SK-N-SH (cell line): Measurements from ENCODE around the gene RABIF. TPM values are rescaled to one million over a fixed set of nuclear protein-coding genes. Genes with fewer than 3 reads are reported as not detected.

Experiments used
- CTCF ChIA-PET: fragments of 300-600, 350-600 bp; formaldehyde crosslinking; extraction: SDS; loops from one replicate; lab custom pipeline; 2021; lab: Yijun Ruan, JAX
- POLR2A ChIA-PET: fragments of 350-600 bp; sonication (Branson Sonifier 250); formaldehyde crosslinking; extraction: SDS; loops from one replicate; lab custom pipeline; 2020; ENCODE audit warnings: antibody characterized with exemption, inconsistent platforms; lab: Yijun Ruan, JAX
- DNase-seq: peaks from one replicate; pipeline ENCODE4 v3.0.0; 2012
- H2AFZ ChIP-seq: fragments of 200-600 bp; sonication (generic); 2 replicates; pipeline ENCODE4 v1.8.1; 2016; ENCODE audit warnings: antibody characterized with exemption, mild to moderate bottlenecking, low read depth
- H3F3A ChIP-seq: fragments of 200-600 bp; sonication (generic); replicated peaks from 2 replicates; pipeline ENCODE3; 2016; ENCODE audit warnings: antibody characterized with exemption, mild to moderate bottlenecking; ENCODE audit not compliant: insufficient read depth
- H3K27ac ChIP-seq, 2 experiments: fragments of 200-500 bp in 1 of 2; fragments of 200-600 bp in 1 of 2; sonication (Bioruptor generic) in 1 of 2; sonication (generic), shearing (Covaris generic) in 1 of 2; 2 replicates each; pipeline versions ENCODE4 v1.5.1 to v1.6.1; 2014 to 2016; ENCODE audit warnings: low read depth in 2 of 2, inconsistent platforms in 1 of 2, low read length in 1 of 2, mild to moderate bottlenecking in 1 of 2, mixed read lengths in 1 of 2
- H3K27me3 ChIP-seq: fragments of 200-600 bp; sonication (generic), shearing (Covaris generic); 2 replicates; pipeline ENCODE4 v1.6.1; 2016; ENCODE audit warnings: mixed run types; ENCODE audit not compliant: insufficient read depth
- H3K36me3 ChIP-seq, 2 experiments: fragments of 200-500 bp in 1 of 2; fragments of 200-600 bp in 1 of 2; sonication (Bioruptor generic) in 1 of 2; sonication (generic) in 1 of 2; replicated peaks in 1 of 2; 2 replicates each; pipeline versions ENCODE3 to v1.5.1; 2014 to 2016; ENCODE audit warnings: low read length in 1 of 2, mild to moderate bottlenecking in 1 of 2; ENCODE audit not compliant: insufficient read depth in 2 of 2, control insufficient read depth in 1 of 2
- H3K4me1 ChIP-seq, 2 experiments: fragments of 200-500 bp in 1 of 2; fragments of 200-600 bp in 1 of 2; sonication (Bioruptor generic) in 1 of 2; sonication (generic), shearing (Covaris generic) in 1 of 2; 2 replicates each; pipeline versions ENCODE4 v1.5.1 to v1.6.1; 2014 to 2016; ENCODE audit warnings: low read depth in 1 of 2, low read length in 1 of 2, mixed run types in 1 of 2; ENCODE audit not compliant: insufficient read depth in 2 of 2, control insufficient read depth in 1 of 2
- H3K4me2 ChIP-seq: fragments of 200-600 bp; sonication (generic), shearing (Covaris generic); 2 replicates; pipeline ENCODE4 v1.6.1; 2017; ENCODE audit warnings: mixed run types
- H3K4me3 ChIP-seq, 2 experiments: fragments of 200-500 bp in 1 of 2; fragments of 200-600 bp in 1 of 2; sonication (Bioruptor generic) in 1 of 2; sonication (generic), shearing (Covaris generic) in 1 of 2; 2 replicates each; pipeline versions ENCODE4 v1.5.1 to v1.8.1; 2014 to 2016; ENCODE audit warnings: low read depth in 2 of 2, inconsistent platforms in 1 of 2, low read length in 1 of 2, mild to moderate bottlenecking in 1 of 2, mixed read lengths in 1 of 2, moderate library complexity in 1 of 2
- H3K79me2 ChIP-seq: fragments of 200-600 bp; sonication (generic); 2 replicates; pipeline ENCODE4 v1.8.1; 2017; ENCODE audit warnings: mild to moderate bottlenecking; ENCODE audit not compliant: insufficient read depth
- H3K9ac ChIP-seq: fragments of 200-600 bp; sonication (generic); 2 replicates; pipeline ENCODE4 v1.6.1; 2017; ENCODE audit warnings: mixed run types
- H3K9me2 ChIP-seq: fragments of 200-600 bp; sonication (generic); 2 replicates; pipeline ENCODE4 v1.6.1; 2017; ENCODE audit warnings: mixed run types
- H3K9me3 ChIP-seq: fragments of 200-600 bp; sonication (generic); 2 replicates; pipeline ENCODE4 v1.6.1; 2017; ENCODE audit warnings: mixed run types, mild to moderate bottlenecking, moderate library complexity
- H4K20me1 ChIP-seq: fragments of 200-600 bp; sonication (generic); 2 replicates; pipeline ENCODE4 v1.6.1; 2017; ENCODE audit warnings: mild to moderate bottlenecking, mixed run types; ENCODE audit not compliant: insufficient read depth
- CHD2 ChIP-seq: fragments of 150-350 bp; IDR thresholded peaks from 2 replicates; pipeline ENCODE4 v1.6.1; 2018; ENCODE audit warnings: low read length; ENCODE audit not compliant: partially characterized antibody
- CTCF ChIP-seq: fragments of 200-600 bp; sonication (generic); IDR thresholded peaks from 2 replicates; pipeline ENCODE4 v1.6.1; 2017; ENCODE audit warnings: antibody characterized with exemption, mild to moderate bottlenecking, moderate library complexity
- FOSL2 ChIP-seq: IDR thresholded peaks from 2 replicates; pipeline ENCODE4 v1.4.0; 2012; ENCODE audit warnings: low read depth, mild to moderate bottlenecking, moderate library complexity, borderline replicate concordance
- FOXJ3 ChIP-seq: sonication (generic); formaldehyde crosslinking; IDR thresholded peaks from 2 replicates; pipeline ENCODE4 v1.5.1; 2020; ENCODE audit warnings: mild to moderate bottlenecking, missing genetic modification reagents
- GATA2 ChIP-seq: sonication (generic); formaldehyde crosslinking; IDR thresholded peaks from 2 replicates; pipeline ENCODE4 v1.5.0; 2020; ENCODE audit warnings: mild to moderate bottlenecking, missing genetic modification reagents
- IRF3 ChIP-seq: fragments of 150-350 bp; IDR thresholded peaks from 2 replicates; pipeline ENCODE4 v1.6.1; 2016; ENCODE audit warnings: mild to moderate bottlenecking, low read depth, low read length
- MXI1 ChIP-seq: IDR thresholded peaks from 2 replicates; pipeline ENCODE4 v1.6.1; 2012; ENCODE audit warnings: mild to moderate bottlenecking, low read depth, low read length, improper control_type of control experiment
- NFIC ChIP-seq: IDR thresholded peaks from 2 replicates; pipeline ENCODE4 v1.4.0; 2012; ENCODE audit warnings: borderline replicate concordance
- NRF1 ChIP-seq: IDR thresholded peaks from 2 replicates; pipeline ENCODE4 v1.6.1; 2012; ENCODE audit warnings: low read depth, mild to moderate bottlenecking, low read length
- PBX3 ChIP-seq: IDR thresholded peaks from 2 replicates; pipeline ENCODE4; 2012
- RAD21 ChIP-seq: IDR thresholded peaks from 2 replicates; pipeline ENCODE4 v1.6.1; 2012; ENCODE audit warnings: mild to moderate bottlenecking, low read length
- REST ChIP-seq: IDR thresholded peaks from 2 replicates; pipeline ENCODE4 v1.6.1; 2012; ENCODE audit warnings: mild to moderate bottlenecking, low read depth, low read length, moderate library complexity
- RXRA ChIP-seq: IDR thresholded peaks from 2 replicates; pipeline ENCODE4 v1.4.0; 2012; ENCODE audit warnings: low read depth, mild to moderate bottlenecking, borderline replicate concordance
- TEAD4 ChIP-seq: IDR thresholded peaks from 2 replicates; pipeline ENCODE4 v1.4.0; 2012; ENCODE audit warnings: mild to moderate bottlenecking, borderline replicate concordance; ENCODE audit not compliant: insufficient read depth
- USF1 ChIP-seq: IDR thresholded peaks from 2 replicates; pipeline ENCODE4 v1.4.0; 2012; ENCODE audit warnings: low read depth, borderline replicate concordance
- polyA plus RNA-seq, 3 experiments: library from polyadenylated mRNA; depleted of rRNA; stranded (reverse); fragments of >200 nt; gene quantifications; 2 replicates each; pipeline ENCODE4 v1.2.3, GENCODE V29; 2012

Gene RABIF
- polyA plus RNA-seq, 1 of the 3 experiments (the other 2 are of a cell fraction) = 10.7 TPM

GRCh38 chr1:202923533-202923932 is 34.6 kb upstream of the RABIF start (continued):
- no peak for TF ChIP-seq NFIC
- no peak for TF ChIP-seq RXRA
- no peak for TF ChIP-seq GATA2

- CTCF ChIA-PET = no interaction called here
- no peak for TF ChIP-seq CTCF
- TF ChIP-seq REST = no peak
- TF ChIP-seq FOSL2 = no peak
- TF ChIP-seq IRF3 = no peak
- no peak for TF ChIP-seq RAD21
- no peak for TF ChIP-seq NRF1
- no peak for TF ChIP-seq MXI1
- TF ChIP-seq USF1 = no peak
- TF ChIP-seq TEAD4 = no peak
- no peak for TF ChIP-seq RXRA
- no peak for TF ChIP-seq FOXJ3 (CRISPR knock-in tag)
- no peak for TF ChIP-seq PBX3
- no peak for TF ChIP-seq CHD2
- TF ChIP-seq, all 33 proteins: peak for 0
- Histone ChIP-seq H3K4me1 (peaks cover 0 to 7% of the 10 kb centered on the region in 2 experiments; a peak in 1 of 4 replicates), H2AFZ (no peak overlapping the region), H3K9ac (no peak overlapping the region), H3K9me2 (no peaks in the 10 kb centered on the region), H3K36me3 (peaks cover 58 to 73% of the 10 kb centered on the region in 2 experiments), H3K4me2 (no peak overlapping the region), H3K79me2 (peaks cover 26% of the 10 kb centered on the region), H3K9me3 (no peaks in the 10 kb centered on the region), H3F3A (peaks cover 12% of the 10 kb centered on the region), H4K20me1 (no peaks in the 10 kb centered on the region), H3K4me3 (no peak overlapping the region), H3K27me3 (no peaks in the 10 kb centered on the region), H3K27ac (no peak overlapping the region)
- POLR2A ChIA-PET = no interaction called here
- DNase-seq = no peak
Observed at GRCh38 chr1:202919615-202920014, 30.7 kb upstream of the RABIF start.
